SH-SY5Y (cell line): Measurements from ENCODE around the gene TMEM183A.

ENCODE experiments used
- GATA2 ChIP-seq: IDR thresholded peaks from 2 replicates; pipeline ENCODE4 v1.6.1; 2011; ENCODE audit warnings: mild to moderate bottlenecking, low read depth, low read length
- GATA3 ChIP-seq: IDR thresholded peaks from 2 replicates; pipeline ENCODE4 v1.6.1; 2011; ENCODE audit warnings: low read depth, mild to moderate bottlenecking, low read length, moderate library complexity

The TMEM183A gene

GRCh38 chr1:203073469-203073868 is 66.3 kb downstream of the TMEM183A start:
- no peak for TF ChIP-seq GATA2
- TF ChIP-seq GATA3: no peak
